Measurements from ENCODE around the gene TIMP3. TPM values are rescaled to one million over a fixed set of nuclear protein-coding genes. Genes with fewer than 3 reads are reported as not detected.
"Not testable (repeated sequence)": the region's sequence is repeated elsewhere in the genome, so short reads cannot be mapped to it uniquely, and the experiment has no call there.

TIMP3 gene
- polyA plus RNA-seq (2013, experiment 1 of 2): 3.1 TPM
- polyA plus RNA-seq (2013, experiment 2 of 2): 4.1 TPM

DNA sequence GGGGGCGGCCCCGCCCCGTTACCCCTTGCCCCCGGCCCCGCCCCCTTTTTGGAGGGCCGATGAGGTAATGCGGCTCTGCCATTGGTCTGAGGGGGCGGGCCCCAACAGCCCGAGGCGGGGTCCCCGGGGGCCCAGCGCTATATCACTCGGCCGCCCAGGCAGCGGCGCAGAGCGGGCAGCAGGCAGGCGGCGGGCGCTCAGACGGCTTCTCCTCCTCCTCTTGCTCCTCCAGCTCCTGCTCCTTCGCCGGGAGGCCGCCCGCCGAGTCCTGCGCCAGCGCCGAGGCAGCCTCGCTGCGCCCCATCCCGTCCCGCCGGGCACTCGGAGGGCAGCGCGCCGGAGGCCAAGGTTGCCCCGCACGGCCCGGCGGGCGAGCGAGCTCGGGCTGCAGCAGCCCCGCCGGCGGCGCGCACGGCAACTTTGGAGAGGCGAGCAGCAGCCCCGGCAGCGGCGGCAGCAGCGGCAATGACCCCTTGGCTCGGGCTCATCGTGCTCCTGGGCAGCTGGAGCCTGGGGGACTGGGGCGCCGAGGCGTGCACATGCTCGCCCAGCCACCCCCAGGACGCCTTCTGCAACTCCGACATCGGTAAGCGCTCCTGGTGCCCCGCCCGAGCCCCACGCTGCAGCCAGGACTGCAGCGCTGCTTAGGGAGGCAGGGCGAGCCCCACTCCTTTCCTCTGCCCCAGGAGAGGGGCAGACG lies at the start of gene TIMP3:
Gene TIMP3, plus strand, starts transcription at position 169 of the 700 bp plus-strand sequence. Its CDS starts 297 bp downstream, at position 466.
- H3K27ac ChIP-seq (ENCODE audit: low read depth, low read length): no peak within 1 kb of the TSS
- WGBS: under 1% methylated on average over 72 of the region's 72 CpGs
- H3K36me3 ChIP-seq (ENCODE audit: insufficient read depth, low read length): no peaks in the 10 kb centered on the region
- H3K27me3 ChIP-seq (ENCODE audit: insufficient read depth, low read length): peaks cover 26% of the 10 kb centered on the region
- peak within 1 kb of the TSS; percentile 64 for H3K4me3 ChIP-seq (ENCODE audit: low read length)
- H3K4me1 ChIP-seq (ENCODE audit: insufficient read depth, low read length): peaks cover 24% of the 10 kb centered on the region
- H3K9me3 ChIP-seq (ENCODE audit: insufficient read depth, low read depth, low read length): no peaks in the 10 kb centered on the region
- peak within 1 kb of the TSS; percentile 69 for H3K9ac ChIP-seq (ENCODE audit: low read depth, low read length)

DNA sequence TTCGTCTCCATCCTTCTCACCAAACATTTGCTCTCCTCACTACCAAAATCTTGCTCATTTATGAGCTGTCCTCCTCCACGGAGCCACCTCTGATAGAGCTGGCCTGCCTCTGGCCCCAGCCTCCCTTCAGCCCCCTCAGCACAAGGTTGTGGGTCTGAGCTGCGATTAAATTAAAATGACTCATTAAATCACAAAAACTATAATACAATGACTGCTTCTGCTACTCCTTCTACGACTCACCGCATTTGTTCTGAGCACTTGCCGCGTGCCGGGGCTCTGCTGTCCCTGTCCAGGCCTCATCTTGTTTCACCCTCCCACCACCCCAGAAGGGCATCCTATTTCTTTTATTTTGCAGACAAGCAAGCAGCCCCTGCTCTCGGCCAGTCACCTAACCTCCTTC lies 49.2 kb upstream of the TIMP3 start:
- H3K4me1 ChIP-seq (ENCODE audit: insufficient read depth, low read length): no peaks in the 10 kb centered on the region
- no peak overlapping the region for H3K4me3 ChIP-seq (ENCODE audit: low read length)
- H3K9ac ChIP-seq (ENCODE audit: low read depth, low read length): no peak overlapping the region
- H3K27me3 ChIP-seq (ENCODE audit: insufficient read depth, low read length): no peaks in the 10 kb centered on the region
- no peaks in the 10 kb centered on the region for H3K9me3 ChIP-seq (ENCODE audit: insufficient read depth, low read depth, low read length)
- H3K27ac ChIP-seq (ENCODE audit: low read depth, low read length): no peak overlapping the region
- no peaks in the 10 kb centered on the region for H3K36me3 ChIP-seq (ENCODE audit: insufficient read depth, low read length)
- WGBS: 79% methylated on average over 9 of the region's 9 CpGs

DNA sequence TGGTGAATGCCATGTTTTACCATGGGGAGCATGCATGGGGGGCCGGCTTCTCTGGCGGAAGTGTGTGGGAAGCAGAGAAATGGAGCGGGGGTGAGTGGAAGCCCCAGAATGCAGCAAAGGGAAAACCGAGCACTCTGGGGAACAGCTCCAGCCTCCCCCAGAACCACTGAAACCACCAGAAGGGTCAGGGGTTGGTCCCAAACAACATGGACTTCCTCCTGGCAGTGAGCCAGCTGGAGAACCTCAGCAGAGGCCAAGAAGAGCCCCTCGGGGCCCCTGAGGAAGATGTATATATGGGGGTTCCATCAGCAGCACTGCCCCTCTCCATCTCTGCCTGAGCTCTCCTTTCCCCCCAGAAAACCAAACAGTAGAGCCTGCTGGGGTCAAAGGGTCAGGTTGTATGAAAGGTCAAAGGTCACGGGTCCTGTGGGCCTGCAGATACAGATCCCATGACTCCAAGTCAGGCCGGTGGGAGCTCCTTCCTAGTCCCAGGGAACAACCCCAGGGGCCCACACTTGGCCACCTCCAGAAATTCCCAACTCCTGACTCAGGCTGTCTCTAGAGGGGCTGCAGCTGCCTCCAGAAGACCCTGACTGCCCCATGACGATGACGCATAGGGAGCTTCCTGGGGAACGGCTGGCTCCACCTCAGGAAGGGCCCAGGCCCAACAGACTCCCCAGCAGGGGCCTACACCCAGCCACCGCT lies 48.5 kb upstream of the TIMP3 start:
- Histone ChIP-seq H3K9ac (ENCODE audit: low read depth, low read length) (no peak overlapping the region), H3K9me3 (ENCODE audit: insufficient read depth, low read depth, low read length) (no peaks in the 10 kb centered on the region), H3K4me1 (ENCODE audit: insufficient read depth, low read length) (no peaks in the 10 kb centered on the region), H3K4me3 (ENCODE audit: low read length) (no peak overlapping the region), H3K27ac (ENCODE audit: low read depth, low read length) (no peak overlapping the region), H3K27me3 (ENCODE audit: insufficient read depth, low read length) (no peaks in the 10 kb centered on the region), H3K36me3 (ENCODE audit: insufficient read depth, low read length) (no peaks in the 10 kb centered on the region)
- 85% methylated on average over 10 of the region's 11 CpGs for WGBS

DNA sequence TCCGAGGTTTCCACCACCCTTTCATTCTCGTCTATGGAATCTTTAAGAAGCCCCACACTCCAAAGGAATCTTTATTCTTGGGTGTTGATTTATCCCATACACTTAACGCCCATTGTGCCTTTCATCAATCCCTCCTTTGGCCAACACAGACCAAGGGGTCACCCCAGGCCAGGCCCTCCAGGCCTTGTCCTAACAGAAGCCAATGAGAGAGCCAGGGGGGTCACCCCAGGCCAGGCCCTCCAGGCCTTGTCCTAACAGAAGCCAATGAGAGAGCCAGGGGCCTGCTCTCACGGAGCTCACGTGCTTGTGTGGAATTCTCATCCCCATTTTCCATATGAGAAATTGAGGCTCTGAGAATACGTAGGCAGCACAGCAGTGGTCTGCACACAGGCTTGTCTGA lies 47.9 kb upstream of the TIMP3 start:
- H3K27me3 ChIP-seq (ENCODE audit: insufficient read depth, low read length): no peaks in the 10 kb centered on the region
- H3K36me3 ChIP-seq (ENCODE audit: insufficient read depth, low read length): no peaks in the 10 kb centered on the region
- H3K9ac ChIP-seq (ENCODE audit: low read depth, low read length): no peak overlapping the region
- H3K4me1 ChIP-seq (ENCODE audit: insufficient read depth, low read length): no peaks in the 10 kb centered on the region
- 85% methylated on average over 6 of the region's 6 CpGs for WGBS
- no peaks in the 10 kb centered on the region for H3K9me3 ChIP-seq (ENCODE audit: insufficient read depth, low read depth, low read length)
- H3K4me3 ChIP-seq (ENCODE audit: low read length): no peak overlapping the region
- H3K27ac ChIP-seq (ENCODE audit: low read depth, low read length): no peak overlapping the region

DNA sequence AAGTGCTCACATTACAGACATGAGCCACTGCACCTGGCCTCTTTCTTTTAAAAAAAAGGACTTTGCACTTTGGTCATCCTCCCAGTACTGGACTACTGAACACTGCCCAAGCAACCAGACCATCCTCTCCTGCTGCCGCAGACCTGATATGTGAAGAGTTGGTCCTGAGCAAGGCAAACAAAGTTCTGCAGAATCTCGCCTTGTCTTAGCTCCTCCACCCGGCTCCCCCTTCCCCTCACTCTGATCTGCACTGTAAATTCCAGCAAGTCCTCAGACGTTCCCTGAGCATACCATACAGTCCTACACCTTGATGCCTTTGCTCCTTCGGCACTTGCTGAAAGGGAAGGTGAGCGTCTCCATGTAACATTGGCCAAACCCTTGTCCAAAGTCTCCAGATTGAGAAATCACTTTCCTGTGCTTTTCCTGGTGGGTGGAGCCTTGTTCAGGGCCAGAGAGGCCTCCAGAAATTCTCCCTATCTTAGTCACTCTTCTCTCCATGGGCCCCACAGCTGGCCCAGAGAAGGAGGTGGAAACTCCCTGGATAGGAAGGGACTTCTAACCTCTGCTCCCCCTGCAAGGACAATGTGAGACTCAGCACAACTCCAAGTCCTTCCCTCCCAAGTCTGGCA lies 47.0 kb upstream of the TIMP3 start:
- no peak overlapping the region for H3K27ac ChIP-seq (ENCODE audit: low read depth, low read length)
- no peaks in the 10 kb centered on the region for H3K27me3 ChIP-seq (ENCODE audit: insufficient read depth, low read length)
- no peaks in the 10 kb centered on the region for H3K9me3 ChIP-seq (ENCODE audit: insufficient read depth, low read depth, low read length)
- no peak overlapping the region for H3K4me3 ChIP-seq (ENCODE audit: low read length)
- 78% methylated on average over 6 of the region's 6 CpGs for WGBS
- H3K36me3 ChIP-seq (ENCODE audit: insufficient read depth, low read length): no peaks in the 10 kb centered on the region
- H3K9ac ChIP-seq (ENCODE audit: low read depth, low read length): no peak overlapping the region
- no peaks in the 10 kb centered on the region for H3K4me1 ChIP-seq (ENCODE audit: insufficient read depth, low read length)

DNA sequence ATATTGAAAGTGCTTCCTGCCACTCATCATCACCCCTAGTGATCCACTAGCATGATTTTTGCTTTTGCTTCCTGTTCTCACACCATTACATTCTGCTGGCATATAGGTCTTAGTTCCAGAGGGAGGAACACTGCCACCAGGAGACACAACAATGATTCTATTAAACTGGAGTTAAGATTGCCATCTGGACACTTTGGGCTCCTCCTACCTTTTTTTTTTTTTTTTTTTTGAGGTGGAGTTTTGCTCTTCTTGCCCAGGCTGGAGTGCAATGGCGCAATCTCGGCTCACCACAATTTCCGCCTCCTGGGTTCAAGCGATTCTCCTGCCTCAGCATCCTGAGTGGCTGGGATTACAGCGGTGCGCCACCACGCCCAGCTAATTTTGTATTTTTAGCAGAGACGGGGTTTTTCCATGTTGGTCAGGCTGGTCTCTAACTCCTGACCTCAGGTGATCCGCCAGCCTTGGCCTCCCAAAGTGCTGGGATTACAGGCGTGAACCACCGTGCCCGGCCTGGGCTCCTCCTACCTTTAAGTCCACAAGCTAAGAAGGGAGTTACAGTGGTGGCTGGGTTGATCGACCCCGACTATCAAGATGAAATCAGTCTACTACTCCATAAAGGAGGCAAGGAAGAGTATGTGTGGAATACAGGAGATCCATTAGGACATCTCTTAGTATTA lies 44.3 kb upstream of the TIMP3 start:
- H3K9me3 ChIP-seq (ENCODE audit: insufficient read depth, low read depth, low read length); H3K9ac ChIP-seq (ENCODE audit: low read depth, low read length); H3K27ac ChIP-seq (ENCODE audit: low read depth, low read length); H3K27me3 ChIP-seq (ENCODE audit: insufficient read depth, low read length); H3K36me3 ChIP-seq (ENCODE audit: insufficient read depth, low read length); H3K4me1 ChIP-seq (ENCODE audit: insufficient read depth, low read length); H3K4me3 ChIP-seq (ENCODE audit: low read length): not testable (repeated sequence)
- 96% methylated on average over 9 of the region's 14 CpGs for WGBS

DNA sequence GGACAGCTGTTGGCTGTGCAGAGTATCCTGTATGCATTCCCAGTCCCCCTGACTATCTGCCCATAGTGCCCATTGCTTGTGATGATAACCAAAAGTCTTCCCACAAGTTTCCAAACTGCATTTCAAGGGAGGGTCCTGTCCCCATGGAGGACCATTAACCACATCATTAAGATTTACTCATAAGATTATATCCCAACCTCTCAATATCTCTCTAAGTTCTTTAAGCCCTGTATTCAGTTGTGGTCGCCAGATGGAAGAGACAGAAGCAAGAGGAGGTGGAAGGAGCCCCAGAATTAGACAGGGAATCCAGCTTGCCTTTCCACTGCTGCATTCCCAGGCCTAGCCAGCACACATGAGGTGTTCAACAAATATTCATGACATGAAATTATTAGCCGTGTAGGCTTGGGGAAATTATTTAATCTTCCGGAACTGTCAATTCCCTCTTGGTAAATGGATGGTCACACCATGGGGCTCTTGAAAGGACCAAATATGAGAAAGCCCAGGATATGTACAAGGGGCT lies 42.6 kb upstream of the TIMP3 start:
- 93% methylated on average over 3 of the region's 3 CpGs for WGBS

DNA sequence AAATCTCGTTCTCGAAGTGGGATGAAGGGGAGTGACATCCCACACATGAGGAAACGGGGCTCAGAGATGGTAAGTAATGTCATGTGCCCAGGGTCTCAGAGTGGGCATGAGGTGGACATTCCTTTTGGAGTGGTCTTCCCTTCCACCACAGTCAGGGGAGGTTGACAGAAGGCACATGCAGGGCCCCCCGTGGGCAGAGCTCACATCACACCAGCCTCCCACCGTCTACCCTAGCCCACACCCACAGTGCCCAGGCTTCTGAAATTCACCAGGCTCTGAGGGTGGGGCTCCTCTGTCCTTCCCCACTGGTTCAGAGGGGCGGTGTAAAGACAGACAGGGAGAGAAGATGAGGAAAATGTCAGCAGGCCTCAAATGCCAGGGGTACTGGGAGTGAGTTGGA lies 41.1 kb upstream of the TIMP3 start:
- no peaks in the 10 kb centered on the region for H3K9me3 ChIP-seq (ENCODE audit: insufficient read depth, low read depth, low read length)
- no peaks in the 10 kb centered on the region for H3K36me3 ChIP-seq (ENCODE audit: insufficient read depth, low read length)
- H3K27me3 ChIP-seq (ENCODE audit: insufficient read depth, low read length): no peaks in the 10 kb centered on the region
- 0 out of 2 replicates have a peak, but pooled peaks cover 3% of the 10 kb centered on the region for H3K4me1 ChIP-seq (ENCODE audit: insufficient read depth, low read length)
- H3K4me3 ChIP-seq (ENCODE audit: low read length): no peak overlapping the region
- no peak overlapping the region for H3K9ac ChIP-seq (ENCODE audit: low read depth, low read length)
- 83% methylated on average over 6 of the region's 6 CpGs for WGBS
- H3K27ac ChIP-seq (ENCODE audit: low read depth, low read length): no peak overlapping the region

More for the DNA sequence above, 42.6 kb upstream of the TIMP3 start:
- no peak overlapping the region for H3K4me3 ChIP-seq (ENCODE audit: low read length)
- H3K9me3 ChIP-seq (ENCODE audit: insufficient read depth, low read depth, low read length): no peaks in the 10 kb centered on the region
- H3K4me1 ChIP-seq (ENCODE audit: insufficient read depth, low read length): 0 out of 2 replicates have a peak, but pooled peaks cover 3% of the 10 kb centered on the region
- no peak overlapping the region for H3K27ac ChIP-seq (ENCODE audit: low read depth, low read length)
- H3K9ac ChIP-seq (ENCODE audit: low read depth, low read length): no peak overlapping the region
- no peaks in the 10 kb centered on the region for H3K36me3 ChIP-seq (ENCODE audit: insufficient read depth, low read length)
- no peaks in the 10 kb centered on the region for H3K27me3 ChIP-seq (ENCODE audit: insufficient read depth, low read length)

DNA sequence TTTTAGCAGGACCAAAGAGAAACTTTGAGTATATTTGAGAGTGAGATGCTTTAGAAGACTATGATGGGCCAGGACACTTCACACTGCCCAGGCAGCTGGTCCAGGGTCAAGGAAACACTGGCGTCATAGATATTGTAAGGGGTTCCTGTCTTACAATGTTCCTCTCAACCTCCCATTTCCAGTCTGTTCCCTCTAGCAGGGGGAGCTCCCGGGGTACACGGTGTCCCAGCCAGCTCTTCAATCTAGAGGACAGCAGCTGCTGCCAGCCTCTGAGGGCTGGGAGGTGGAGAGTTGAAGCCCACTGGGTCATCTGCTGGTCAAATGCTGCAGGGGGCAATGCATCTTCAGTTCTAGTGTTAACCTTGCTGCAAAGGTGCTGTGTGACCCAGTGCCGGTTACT lies 40.7 kb upstream of the TIMP3 start:
- no peak overlapping the region for H3K27ac ChIP-seq (ENCODE audit: low read depth, low read length)
- 94% methylated on average over 4 of the region's 4 CpGs for WGBS

DNA sequence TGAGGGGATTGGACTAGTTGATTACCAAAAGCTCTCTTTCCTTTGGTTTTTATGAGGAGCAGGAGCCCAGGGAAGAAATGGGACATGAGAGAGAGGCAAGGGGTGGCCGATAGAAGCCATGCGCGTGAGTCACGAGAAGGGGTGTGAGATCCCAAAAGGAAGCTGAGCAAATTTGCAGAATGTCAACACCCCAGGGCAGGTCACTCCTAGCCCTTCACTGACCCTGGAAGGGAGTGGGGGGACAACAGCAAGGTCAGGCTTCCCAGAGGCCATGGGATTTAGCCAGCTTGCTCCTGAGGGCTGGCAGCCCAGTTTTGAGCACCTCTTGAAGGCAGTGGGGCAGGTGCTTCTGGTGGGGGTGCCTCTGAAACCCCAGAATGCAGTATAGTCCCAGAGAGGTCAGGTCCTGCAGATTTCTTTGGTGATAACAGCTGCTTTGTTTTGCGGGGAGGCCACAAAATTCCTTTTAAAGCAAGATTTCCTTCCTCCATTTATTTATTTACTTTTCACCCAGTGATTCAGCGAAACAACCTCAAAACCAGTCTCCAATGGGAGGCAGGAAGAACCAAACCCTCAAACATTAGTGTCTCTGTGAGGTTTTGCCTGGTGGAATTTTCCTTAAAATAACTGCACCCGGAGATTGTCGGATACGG lies 40.1 kb upstream of the TIMP3 start:
- Histone ChIP-seq H3K4me1 (ENCODE audit: insufficient read depth, low read length) (0 out of 2 replicates have a peak, but pooled peaks cover 3% of the 10 kb centered on the region), H3K36me3 (ENCODE audit: insufficient read depth, low read length) (no peaks in the 10 kb centered on the region), H3K27me3 (ENCODE audit: insufficient read depth, low read length) (no peaks in the 10 kb centered on the region), H3K27ac (ENCODE audit: low read depth, low read length) (no peak overlapping the region), H3K9ac (ENCODE audit: low read depth, low read length) (no peak overlapping the region), H3K9me3 (ENCODE audit: insufficient read depth, low read depth, low read length) (no peaks in the 10 kb centered on the region), H3K4me3 (ENCODE audit: low read length) (no peak overlapping the region)
- WGBS: 85% methylated on average over 9 of the region's 9 CpGs

More for the DNA sequence above, 40.7 kb upstream of the TIMP3 start:
- 0 out of 2 replicates have a peak, but pooled peaks cover 3% of the 10 kb centered on the region for H3K4me1 ChIP-seq (ENCODE audit: insufficient read depth, low read length)
- no peak overlapping the region for H3K4me3 ChIP-seq (ENCODE audit: low read length)
- H3K36me3 ChIP-seq (ENCODE audit: insufficient read depth, low read length): no peaks in the 10 kb centered on the region
- H3K9me3 ChIP-seq (ENCODE audit: insufficient read depth, low read depth, low read length): no peaks in the 10 kb centered on the region
- no peaks in the 10 kb centered on the region for H3K27me3 ChIP-seq (ENCODE audit: insufficient read depth, low read length)
- H3K9ac ChIP-seq (ENCODE audit: low read depth, low read length): no peak overlapping the region
